Ureter (tissue), 1 donor: Measurements from ENCODE around the gene SUSD1. TPM values are rescaled to one million over a fixed set of nuclear protein-coding genes. Genes with fewer than 3 reads are reported as not detected.
"Not testable (repeated sequence)": the region's sequence is repeated elsewhere in the genome, so short reads cannot be mapped to it uniquely, and the experiment has no call there.

Experiments used
- DNase-seq: peaks from one replicate; pipeline ENCODE4 v3.0.0-alpha.2; 2020; ENCODE audit warnings: low spot score
- total RNA-seq: library from RNA; stranded (reverse); gene quantifications from one replicate; pipeline ENCODE4 v1.2.4, GENCODE V29; 2023
- donor health status: DM: yes; HTN: yes; CAD: no.

The SUSD1 gene
- total RNA-seq, 1 donor from 2014 or later, result 45.8 TPM

DNA sequence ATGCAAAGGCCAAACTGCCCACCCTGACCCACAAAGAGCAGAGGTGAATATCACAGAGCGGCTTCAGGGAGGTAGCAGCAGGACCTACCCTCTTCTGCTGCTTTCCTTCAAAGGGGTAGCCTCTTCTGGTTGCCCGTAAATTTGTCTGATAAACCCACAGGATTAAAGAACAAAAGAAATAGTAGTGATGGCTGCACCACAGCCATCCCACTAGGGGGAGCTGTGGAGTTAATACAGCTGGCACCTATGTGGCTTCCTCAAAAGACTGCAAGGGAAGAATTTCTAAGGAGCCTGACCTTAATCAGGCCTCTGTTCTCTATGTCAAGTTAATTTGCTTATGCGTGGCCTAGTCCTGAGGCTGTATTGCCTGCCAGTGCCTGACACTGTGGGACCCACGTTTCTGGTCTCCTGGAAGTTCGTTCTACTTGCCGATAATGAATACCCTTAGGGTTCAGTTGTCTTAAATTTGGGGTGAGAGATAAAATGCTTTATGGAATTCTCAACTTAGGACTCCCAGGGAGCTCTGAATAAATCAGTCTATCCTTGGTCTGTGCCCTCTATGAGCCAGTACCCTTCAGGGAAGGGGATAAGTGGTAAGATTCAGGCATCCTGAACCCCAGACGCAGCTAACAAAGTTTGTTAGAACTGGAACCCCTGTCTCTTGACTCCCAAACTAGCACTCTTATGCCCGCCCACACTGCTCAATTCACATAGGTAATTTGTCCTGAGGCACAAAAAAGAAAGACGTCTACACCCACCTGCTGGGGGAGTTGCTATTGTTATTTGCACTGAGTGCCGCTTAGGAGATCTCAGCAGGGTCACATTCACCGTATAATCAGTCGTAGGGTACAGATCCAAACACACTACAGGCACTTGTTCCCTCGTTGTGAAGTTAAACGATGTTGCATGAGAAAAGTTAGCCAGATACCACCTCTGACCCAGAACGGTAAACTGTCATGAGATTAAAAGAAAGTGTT is 77.1 kb downstream of the SUSD1 start:
- DNase-seq, result peak; percentile 61

DNA sequence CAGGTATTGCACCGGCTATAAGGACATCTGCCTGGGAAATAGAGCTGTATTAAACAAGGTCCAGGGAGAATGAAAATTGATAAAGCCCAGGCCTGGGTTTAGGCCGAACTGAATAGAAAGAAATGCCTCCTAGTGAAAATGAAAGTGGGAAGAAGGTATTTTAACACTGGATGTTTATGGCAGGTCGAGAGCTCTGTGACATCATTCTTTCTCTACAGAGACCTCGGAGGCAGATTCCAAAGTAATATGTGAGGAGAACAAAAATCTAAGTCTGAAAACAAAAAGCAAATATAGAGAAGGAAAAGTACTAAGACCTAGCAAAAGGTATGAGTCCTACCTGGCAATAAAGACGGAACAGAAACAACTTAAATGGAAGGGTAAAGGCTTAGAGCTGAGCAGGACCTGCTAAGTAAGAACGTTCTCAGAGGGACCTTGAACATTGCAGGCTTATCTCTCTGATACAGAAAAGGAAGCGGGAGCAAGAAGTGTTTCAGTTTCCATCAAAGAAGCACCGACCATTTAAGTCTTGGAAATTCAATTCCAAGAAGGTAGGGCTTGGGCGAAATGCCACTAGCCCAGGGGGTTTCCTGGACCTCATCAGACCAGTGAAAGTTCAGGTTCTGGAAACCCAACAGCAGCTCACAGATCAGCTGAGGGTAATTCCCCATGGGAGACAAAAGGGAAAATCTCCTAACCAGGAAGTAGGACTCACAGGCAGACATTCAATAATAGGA is 80.0 kb downstream of the SUSD1 start:
- DNase-seq, result no peak

DNA sequence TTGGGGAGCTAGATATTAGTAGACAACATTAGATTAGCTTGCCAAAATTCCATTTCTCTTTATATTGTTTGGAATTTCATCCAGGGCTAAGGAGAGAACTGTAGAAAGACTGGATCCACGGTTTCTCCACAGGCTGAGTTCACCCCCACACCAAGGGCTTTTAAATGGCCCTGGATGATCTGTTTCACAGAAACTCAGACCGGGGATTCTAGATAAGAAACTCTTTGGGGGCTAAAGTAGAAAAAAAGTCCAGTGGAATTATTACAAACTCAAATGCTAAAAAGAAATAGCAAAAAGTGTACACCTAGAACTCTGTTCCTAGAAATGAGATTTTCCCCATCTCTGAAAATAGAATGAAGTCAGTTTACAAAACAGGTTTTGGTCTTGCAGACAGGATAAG is 80.9 kb downstream of the SUSD1 start:
- DNase-seq, result no peak

DNA sequence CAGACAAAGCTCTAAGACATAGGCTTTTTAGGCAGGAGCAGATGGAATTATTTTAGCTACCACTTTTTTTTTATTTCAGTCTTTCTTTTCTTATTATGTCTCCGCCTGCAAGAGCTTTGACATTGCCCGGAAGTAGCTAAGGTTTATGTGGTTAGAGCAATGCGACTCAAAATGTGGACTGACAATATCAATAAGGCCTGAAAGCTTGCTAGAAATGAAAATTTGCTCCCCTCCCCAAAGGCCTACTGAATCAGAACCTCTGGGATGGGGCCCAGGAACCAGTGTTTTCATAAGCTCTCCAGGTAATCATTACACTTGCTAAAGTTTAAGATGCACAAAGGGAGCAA is 81.3 kb downstream of the SUSD1 start:
- DNase-seq, result no peak

DNA sequence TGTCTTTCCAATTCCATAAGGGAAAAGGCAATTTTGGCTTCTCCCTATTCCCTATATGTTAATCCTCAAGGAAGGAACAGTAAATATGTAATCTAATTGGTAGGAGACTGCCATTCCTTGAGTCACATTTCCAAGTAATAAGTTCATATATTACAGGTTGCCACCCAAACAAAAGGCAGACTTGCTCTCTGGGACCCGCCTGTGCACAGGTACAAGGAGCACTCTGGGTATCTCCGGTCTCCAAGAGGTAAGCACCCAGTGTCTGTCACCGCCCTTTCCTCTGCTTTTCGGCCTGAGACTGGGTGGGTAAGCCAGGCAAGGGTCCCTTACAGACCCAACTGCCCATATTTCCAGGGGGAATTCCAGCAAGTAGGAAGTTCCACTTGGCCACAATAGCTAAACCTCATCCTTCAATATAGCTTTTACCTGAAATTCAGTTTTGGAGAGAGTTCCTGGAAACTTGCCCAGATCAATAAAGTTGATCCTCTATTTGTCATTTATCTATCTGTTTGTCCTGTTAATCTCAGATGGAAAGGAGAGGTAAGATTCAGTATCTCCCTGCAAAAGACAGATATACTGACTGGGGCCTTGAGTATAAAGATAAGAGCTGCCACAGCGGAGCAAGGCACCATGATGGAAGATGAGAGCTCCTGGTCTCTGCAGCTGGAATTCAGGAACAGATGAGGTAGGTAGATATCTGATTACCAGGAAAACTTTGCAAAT is 81.8 kb downstream of the SUSD1 start:
- no peak for DNase-seq

DNA sequence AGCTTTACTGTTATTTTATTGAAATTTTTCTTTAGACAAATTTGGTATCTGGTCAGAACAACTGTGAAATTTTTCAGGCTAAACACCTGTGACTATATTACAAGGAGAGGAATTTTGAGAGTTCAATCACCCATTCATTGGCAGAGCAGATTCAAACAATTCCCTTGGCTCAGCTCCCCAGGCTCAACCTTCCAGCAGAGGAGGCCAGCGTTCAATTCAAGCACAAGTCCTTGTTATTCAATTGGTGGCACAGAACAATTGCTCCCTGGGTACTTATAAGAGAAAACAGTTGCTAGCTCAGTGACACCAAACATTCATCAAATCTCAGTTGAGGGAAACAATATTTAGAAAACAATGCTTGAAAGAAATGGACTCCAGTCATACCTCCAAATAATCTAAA is 83.3 kb downstream of the SUSD1 start:
- no peak for DNase-seq

DNA sequence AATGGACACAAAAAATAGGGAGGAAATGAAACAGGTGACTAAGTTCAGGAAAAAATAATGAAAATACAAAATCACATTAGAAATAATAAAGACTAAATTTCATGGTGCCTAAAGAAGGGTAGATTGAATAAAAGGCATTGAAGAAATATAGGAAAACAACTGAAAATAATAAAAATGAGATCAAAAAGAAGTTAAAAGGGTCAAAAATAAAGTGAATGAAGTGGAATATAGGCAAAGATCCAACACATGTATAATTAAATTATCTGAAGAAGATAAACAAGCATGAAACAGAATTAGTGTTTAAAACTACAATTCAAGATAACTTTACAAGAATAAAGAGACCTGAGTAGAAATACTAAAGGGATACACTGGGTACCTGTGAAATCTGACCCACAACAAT is 87.6 kb downstream of the SUSD1 start:
- DNase-seq, result no peak

DNA sequence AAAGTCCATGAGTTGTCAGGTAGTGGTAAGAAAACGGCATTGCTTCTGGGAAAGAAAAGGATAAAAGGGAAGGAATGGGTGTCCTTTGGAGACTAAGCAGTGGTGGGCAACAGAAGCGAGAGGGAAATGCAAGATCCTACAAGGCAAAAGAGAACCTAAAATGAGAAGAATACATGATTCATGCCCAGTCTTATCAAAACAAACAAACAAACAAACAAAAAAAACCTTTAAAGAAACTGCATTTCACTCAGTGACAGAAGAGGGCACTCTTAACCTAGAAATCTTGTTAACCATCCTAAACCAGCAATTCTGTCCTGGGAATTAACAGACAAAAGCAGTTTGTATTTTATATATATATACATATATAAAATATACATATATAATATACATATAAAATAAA is 88.5 kb downstream of the SUSD1 start:
- no peak for DNase-seq

DNA sequence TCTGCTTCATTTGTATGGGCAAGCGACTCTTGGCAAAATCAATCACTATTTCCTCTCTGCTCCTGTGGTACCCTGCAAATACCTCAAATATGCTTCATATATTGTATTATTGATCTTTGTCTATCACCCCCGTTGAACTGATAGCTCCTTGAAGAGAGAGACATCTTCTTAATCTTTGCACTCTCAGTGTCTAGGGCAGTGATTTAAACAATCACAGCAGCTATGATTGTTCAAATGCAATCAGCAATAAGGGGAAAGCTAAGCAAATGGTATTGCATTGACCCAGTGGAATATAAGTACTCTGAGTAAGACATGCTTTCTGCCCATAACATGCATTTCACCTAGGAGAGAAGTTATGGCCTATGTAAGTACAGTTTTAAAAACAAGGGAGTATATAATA is 90.2 kb downstream of the SUSD1 start:
- no peak for DNase-seq

DNA sequence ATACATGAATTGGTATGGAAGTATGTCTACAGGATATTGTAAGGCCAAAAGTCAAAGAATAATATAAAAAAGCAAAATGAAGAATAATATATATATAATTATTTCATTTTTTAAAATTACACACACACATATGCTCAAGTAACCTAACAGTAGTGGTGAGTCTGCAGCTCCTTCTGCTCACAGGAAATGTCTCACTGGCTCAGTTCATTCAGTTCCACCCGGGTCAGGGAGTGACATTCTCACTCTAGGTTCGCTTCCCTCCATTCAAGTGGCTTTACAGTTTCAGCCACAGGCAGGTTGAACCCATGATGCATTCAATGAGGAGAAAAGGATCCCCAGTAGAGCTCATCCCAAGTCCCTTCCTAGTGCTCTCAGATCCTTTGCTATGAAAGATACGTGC is 90.8 kb downstream of the SUSD1 start:
- no peak for DNase-seq

DNA sequence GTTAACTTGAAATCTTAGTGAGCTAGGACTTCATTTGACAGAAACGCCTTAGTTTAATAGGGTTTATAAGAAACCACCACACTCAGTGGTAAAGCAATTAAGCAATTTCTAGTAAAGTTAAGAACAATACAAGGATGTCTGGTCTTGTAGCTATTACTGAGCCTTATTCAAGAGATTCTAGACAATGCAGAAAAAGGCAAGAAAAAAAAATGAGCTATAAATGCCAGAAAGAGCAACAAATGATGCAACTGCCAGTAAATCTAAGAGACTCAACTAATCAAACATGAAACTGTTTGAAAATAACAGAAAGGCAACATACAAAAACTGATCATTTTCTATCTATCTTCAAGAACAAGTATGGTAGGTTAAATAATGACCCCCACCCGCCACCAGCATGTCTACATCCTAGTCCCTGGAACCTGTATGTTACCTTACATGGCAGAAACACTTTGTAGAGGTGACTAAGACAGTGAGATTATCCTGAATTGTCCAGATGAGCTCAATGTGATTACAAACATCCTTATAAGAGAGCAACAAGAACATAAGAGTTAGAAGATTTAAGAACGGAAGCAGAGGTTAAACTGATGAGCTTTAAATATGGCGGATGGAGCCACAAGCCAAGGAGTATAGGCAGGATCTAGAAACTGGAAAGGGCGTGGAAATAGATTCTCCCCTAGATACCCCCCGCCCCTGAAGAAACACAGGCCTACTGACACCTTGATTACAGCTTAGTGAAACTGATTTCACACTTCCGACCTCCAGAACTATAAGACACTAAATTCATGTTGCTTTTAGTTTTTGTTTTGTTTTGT is 93.0 kb downstream of the SUSD1 start:
- DNase-seq, result no peak

DNA sequence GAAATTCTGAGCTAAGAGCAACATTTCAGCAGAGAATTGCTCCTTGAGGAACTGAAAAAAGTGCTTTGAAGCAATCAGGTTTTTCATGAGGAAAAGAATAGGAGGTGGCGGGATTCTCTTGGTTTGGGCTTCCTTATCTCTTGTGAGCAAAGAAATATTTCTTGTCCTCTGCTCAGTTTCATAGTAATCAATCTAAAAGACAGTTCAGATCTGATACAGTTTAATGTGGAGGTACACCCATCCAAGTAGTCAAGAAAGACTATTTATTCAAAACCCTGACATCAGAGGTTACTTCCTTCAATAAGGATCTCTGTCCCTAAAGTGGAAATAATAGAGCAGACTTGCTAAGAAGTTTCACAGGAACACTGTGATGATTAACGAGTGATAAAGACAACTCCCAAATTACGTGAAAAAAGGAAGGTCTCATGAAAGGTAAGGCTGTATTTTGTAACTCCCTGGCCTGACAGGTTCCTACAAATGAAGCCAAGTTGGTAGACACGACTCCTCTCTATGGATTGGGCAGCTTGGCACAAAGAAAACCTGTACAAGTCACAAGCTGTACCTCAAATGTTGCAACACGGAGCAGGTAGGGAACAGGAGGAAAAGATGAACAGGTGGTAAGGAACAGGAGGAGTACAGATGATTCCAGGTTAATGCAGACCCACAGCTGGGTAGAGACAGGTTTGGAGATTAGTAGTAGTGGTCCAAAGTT is 94.1 kb downstream of the SUSD1 start:
- no peak for DNase-seq

DNA sequence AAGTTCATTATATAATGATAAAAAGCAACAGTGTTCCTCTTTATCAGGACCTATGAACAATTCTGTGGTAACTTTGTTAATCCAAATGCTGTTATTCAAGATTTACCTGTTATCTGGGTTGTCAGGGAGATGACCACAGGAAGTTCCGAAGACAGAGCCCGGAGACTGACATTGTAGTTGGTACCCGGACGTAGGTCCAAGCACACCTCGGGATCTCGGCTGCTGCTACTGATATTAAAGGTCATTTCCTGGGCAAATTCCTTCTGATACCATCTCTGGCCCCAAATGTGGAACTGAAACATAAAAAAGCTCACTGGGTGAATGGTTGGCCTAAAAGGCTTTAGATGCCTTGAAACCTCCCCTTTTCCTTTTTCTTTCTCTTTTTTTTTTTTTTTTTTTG is 96.7 kb downstream of the SUSD1 start:
- peak; percentile 58 for DNase-seq

DNA sequence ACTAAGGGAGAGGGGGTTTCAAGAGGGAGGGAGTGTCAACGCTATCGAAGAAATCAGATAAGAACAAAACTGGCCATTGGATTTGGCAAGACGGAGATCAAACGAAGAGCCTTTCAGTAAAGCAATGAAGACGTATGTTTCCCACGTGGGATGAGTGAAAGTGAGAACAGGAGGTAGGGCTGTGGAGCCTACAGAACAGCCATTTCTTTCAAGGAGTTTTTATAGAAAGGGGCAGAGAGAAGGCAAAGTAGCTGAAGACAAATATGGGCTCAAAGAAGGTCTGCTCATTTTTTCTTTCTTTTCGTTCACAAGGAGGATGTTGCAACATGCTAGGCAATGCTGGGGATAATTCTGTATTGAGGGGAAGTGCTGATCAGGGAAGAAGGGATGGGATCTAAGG is 98.3 kb downstream of the SUSD1 start:
- no peak for DNase-seq

DNA sequence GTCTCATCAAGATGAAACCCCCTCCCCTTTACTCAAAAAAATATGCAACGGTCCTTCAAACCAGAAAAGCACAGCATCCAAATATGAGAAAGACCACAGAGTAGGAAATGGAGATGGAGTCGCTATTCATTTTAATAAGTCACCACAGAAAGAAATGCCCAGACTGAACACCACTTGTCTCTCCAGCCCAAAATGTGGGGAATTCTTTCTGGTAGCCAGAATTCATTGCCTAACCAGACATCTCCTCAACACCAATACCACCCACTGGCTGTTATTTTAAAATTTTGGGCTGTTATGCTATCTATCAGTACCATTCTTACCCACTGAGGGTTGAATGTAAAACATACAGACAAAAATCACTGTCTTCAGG is 100.1 kb downstream of the SUSD1 start:
- no peak for DNase-seq

DNA sequence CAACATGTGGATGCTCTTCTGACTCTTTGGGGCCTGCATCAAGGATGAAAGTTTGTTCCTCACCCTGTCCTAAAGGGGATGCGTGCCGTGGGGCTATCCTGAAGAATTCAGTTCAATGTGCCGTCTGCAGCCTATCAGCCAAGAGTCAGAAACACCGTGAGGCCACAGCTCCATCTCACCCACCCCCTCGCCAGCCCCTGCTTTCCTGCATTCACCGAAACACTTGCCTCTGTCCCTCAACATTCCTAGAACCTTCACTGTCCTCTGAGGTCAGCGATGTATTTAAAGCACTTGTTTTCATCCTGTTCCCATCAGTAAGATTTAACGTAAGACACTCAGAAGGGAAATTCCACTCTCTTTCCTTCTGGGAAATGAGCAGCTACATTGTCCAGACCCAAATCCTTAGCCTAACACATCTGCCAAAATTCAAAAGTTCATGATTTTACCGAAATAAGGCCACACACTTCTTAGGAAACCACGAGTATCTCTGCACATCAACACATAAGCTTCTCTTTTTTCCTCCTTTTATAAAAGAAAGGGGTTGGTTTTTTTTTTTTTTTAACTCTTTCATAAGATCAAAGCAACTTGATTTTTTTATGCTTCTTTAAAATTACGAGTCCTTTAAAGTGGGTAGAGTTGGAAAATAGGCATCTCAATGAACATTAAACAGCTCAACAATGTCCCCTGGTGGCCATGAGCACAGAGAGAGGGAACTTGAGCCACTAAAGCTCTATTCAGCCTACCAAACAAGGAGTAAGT is 100.7 kb downstream of the SUSD1 start:
- peak; percentile 74 for DNase-seq

DNA sequence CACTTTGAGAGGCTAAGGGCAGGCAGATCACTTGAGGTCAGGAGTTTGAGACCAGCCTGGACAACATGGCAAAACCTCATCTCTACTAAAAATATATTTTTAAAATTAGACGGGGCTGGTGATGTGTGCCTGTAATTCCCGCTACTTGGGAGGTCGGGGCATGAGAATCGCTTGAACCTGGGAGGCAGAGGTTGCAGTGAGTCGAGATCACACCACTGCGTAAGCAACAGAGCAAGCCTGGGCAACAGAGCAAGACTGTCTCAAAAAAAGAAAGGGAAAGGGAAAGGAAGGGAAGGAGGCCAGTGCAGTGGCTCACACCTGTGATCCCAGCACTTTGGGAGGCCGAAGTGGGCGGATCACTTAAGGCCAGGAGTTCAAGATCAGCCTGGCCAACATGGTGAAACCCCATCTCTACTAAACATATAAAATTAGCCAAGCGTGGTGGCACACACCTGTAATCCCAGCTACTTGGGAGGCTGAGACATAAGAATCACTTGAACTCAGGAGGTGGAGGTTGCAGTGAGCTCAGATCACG is 101.4 kb downstream of the SUSD1 start:
- not testable (repeated sequence) for DNase-seq

DNA sequence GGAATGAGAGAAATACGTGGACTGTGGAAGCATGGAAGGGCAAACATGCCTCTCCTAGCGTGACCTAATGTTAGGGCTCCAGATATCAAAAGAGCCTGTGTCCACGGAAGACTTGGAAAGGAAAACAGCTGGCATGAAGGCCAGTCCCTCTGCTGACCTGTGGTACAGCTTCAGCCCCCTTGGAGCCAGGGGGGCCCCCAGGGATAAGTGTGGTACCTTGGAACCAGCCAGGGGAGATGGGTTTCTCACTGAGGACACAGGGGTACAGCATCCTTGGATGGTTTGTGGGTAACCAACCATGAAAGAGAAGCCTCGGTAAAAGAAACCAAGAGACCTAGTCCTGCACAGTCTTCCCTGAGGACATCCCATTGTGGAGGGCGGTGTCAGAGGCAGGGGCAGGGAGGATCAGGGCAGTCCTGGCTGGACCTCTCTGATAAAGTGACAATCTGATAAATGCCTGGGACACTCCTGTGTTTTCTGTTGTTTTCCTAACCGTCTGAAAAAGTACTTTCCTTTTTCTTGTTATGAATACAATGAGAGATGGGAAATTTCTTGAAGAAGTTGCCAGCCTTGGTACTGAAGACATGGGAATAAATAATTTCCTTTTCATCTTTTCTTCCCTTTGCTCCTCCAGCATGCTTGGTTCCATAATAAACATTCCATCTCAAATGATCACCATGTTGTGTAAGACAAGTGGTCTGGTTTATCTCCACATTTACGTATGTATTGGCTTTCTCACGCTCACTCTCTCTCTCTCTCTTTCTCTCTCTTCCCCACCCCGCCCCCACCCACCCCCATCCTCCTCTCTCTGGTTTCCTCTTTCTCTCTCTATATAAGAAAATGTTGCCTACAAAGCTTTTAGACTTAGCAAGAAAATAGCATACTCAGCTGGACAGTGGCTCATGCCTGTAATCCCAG is 102.1 kb downstream of the SUSD1 start:
- no peak for DNase-seq
